Sigmoid colon (tissue), 7 donors: ENCODE measurements around the gene GRM4. TPM values are rescaled to one million over a fixed set of nuclear protein-coding genes. Genes with fewer than 3 reads are reported as not detected.

Source experiments
- DNase-seq: peaks from one replicate; pipeline ENCODE4 v3.0.0-alpha.2; 2019
- H3K27ac ChIP-seq, 4 donors: fragments of 200-600 bp; sonication (generic); one replicate each; pipeline ENCODE4 v1.5.1; 2016 to 2019; ENCODE audit warnings: mild to moderate bottlenecking in 1 of 4
- H3K27me3 ChIP-seq, 3 donors: fragments of 200-600 bp; sonication (generic); one replicate each; pipeline ENCODE4 v1.5.1; 2019; ENCODE audit warnings: mild to moderate bottlenecking in 1 of 3
- H3K36me3 ChIP-seq, 4 donors: fragments of 200-600 bp; sonication (generic); one replicate each; pipeline ENCODE4 v1.5.1; 2016 to 2019
- H3K4me1 ChIP-seq, 4 donors: fragments of 200-600 bp; sonication (generic); one replicate each; pipeline ENCODE4 v1.5.1; 2017 to 2019
- H3K4me3 ChIP-seq, 4 donors: fragments of 200-600 bp; sonication (generic); one replicate each; pipeline ENCODE4 v1.5.1; 2017 to 2019; ENCODE audit warnings: mild to moderate bottlenecking in 2 of 4, moderate library complexity in 1 of 4
- H3K9me3 ChIP-seq, 4 donors: fragments of 200-600 bp in 3 of 4; sonication (generic) in 3 of 4; one replicate each; pipeline versions ENCODE4 v1.5.1 to v1.6.1; 2013 to 2019
- EP300 ChIP-seq, 4 donors: sonication (generic); formaldehyde crosslinking; IDR thresholded peaks; one replicate each; pipeline ENCODE4 v1.6.1; 2017; ENCODE audit warnings: antibody characterized with exemption in 4 of 4
- POLR2A ChIP-seq, 2 donors: fragments of 450-650 bp; IDR thresholded peaks; one replicate each; pipeline ENCODE4 v1.6.1; 2016; ENCODE audit warnings: antibody characterized with exemption in 2 of 2, mild to moderate bottlenecking in 2 of 2, moderate library complexity in 2 of 2
- POLR2AphosphoS5 ChIP-seq, 4 donors: sonication (generic); formaldehyde crosslinking; IDR thresholded peaks; one replicate each; pipeline ENCODE4 v1.6.1; 2017; ENCODE audit warnings: antibody characterized with exemption in 4 of 4
- WGBS, 2 donors: extraction: QIAGEN DNeasy Blood & Tissue Kit; methylation state at CpG; one replicate each; pipeline ENCODE4 v1.1.7; 2013; 5-methylcytosine and 5-hydroxymethylcytosine counted together
- intact Hi-C: fragments of 100-400 bp; cut with DNase I; formaldehyde crosslinking; loops from one replicate; pipeline ENCODE4 v1.15.1; 2023
- polyA plus RNA-seq, 3 donors: library from polyadenylated mRNA; stranded (reverse); fragments of 200-250 nt; gene quantifications; one replicate each; pipeline ENCODE4 v1.2.3, GENCODE V29; 2013
- total RNA-seq, 4 donors: library from RNA; depleted of rRNA; stranded (reverse); fragments of >200 nt; gene quantifications; one replicate each; pipeline ENCODE4 v1.1.0, GENCODE V29; 2016
- TF ChIP-seq, protein P1 (sequence below), 4 experiments: fragments of 450-650 bp in 3 of 4; fragments of 200-600 bp in 1 of 4; IDR thresholded peaks; one replicate each; pipeline ENCODE4 v1.5.1; 2016 to 2019; ENCODE audit warnings: antibody characterized with exemption in 4 of 4, mild to moderate bottlenecking in 3 of 4, moderate library complexity in 2 of 4
- donor health status: healthy with polysubstance abuse.
- donor health status: Bipolar disorder and iron deficiency.
- donor health status: healthy.

The GRM4 gene
- total and polyA plus RNA-seq, 7 donors: 0.07 to 0.14 TPM; not detected in 5

DNA sequence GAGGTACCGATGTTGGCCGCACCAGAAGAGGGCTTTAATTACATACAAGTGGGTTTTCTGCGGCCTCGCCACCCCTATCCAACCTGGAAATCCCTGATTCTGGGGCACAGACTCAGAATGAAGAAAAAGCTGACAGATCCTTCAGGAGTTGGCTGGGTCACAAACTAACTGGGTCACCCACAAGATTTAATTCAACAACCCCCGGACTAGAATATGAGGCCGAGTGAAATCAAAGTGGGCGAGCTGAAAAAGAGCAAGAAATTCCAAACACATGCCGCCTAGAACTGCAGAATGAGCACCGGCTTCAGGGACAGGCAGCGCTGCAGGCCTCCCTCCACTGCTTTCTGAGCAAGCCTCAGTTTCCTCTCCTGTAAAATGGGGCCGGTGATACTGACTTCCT is 30.0 kb downstream of the GRM4 start:
- Histone ChIP-seq H3K27me3 (peaks cover 0 to 20% (median 0%) of the 10 kb centered on the region in 3 donors), H3K36me3 (no peaks in the 10 kb centered on the region), H3K9me3 (no peaks in the 10 kb centered on the region), H3K4me3 (no peak overlapping the region), H3K27ac (no peak overlapping the region), H3K4me1 (no peaks in the 10 kb centered on the region)
- DNase-seq: no peak
- intact Hi-C loops: no loop called here
- no peak for TF ChIP-seq POLR2A (IDR thresholded peaks at IDR 0.05)
- TF ChIP-seq EP300 (IDR thresholded peaks at IDR 0.05): no peak
- no peak for TF ChIP-seq POLR2AphosphoS5 (IDR thresholded peaks at IDR 0.05)
- TF ChIP-seq, protein P1, sequence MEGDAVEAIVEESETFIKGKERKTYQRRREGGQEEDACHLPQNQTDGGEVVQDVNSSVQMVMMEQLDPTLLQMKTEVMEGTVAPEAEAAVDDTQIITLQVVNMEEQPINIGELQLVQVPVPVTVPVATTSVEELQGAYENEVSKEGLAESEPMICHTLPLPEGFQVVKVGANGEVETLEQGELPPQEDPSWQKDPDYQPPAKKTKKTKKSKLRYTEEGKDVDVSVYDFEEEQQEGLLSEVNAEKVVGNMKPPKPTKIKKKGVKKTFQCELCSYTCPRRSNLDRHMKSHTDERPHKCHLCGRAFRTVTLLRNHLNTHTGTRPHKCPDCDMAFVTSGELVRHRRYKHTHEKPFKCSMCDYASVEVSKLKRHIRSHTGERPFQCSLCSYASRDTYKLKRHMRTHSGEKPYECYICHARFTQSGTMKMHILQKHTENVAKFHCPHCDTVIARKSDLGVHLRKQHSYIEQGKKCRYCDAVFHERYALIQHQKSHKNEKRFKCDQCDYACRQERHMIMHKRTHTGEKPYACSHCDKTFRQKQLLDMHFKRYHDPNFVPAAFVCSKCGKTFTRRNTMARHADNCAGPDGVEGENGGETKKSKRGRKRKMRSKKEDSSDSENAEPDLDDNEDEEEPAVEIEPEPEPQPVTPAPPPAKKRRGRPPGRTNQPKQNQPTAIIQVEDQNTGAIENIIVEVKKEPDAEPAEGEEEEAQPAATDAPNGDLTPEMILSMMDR (IDR thresholded peaks at IDR 0.05): no peak
- 90 to 91% methylated on average over 11 of the region's 11 CpGs for WGBS, 2 donors

DNA sequence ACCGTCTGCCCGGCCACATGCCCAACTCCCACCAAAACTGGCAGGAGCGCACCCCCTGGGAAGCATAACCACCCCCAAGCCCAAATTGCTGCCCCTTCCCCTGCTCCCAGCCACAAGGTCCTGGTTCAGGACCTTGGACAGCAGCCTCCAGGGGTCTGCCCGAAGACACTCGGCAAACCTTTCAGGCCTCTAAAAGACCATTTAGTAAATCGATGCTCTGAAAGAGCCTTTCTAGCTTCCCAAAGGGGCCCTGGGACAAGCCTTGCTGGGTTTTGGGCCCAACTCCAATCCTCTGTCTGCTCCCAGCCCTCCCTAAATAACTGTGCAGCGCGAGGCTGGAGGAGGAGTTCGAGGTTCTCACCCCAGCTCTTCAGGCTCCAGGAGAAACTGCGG is 30.5 kb downstream of the GRM4 start:
- no peak overlapping the region for H3K27ac ChIP-seq
- no peaks in the 10 kb centered on the region for H3K9me3 ChIP-seq
- intact Hi-C loops: no loop called here
- H3K27me3 ChIP-seq: peaks cover 0 to 24% (median 0%) of the 10 kb centered on the region in 3 donors
- no peak for DNase-seq
- no peaks in the 10 kb centered on the region for H3K36me3 ChIP-seq
- TF ChIP-seq POLR2AphosphoS5 (IDR thresholded peaks at IDR 0.05): no peak
- WGBS, 2 donors: 46 to 57% methylated on average over 10 of the region's 10 CpGs
- H3K4me3 ChIP-seq: no peak overlapping the region
- no peaks in the 10 kb centered on the region for H3K4me1 ChIP-seq

DNA sequence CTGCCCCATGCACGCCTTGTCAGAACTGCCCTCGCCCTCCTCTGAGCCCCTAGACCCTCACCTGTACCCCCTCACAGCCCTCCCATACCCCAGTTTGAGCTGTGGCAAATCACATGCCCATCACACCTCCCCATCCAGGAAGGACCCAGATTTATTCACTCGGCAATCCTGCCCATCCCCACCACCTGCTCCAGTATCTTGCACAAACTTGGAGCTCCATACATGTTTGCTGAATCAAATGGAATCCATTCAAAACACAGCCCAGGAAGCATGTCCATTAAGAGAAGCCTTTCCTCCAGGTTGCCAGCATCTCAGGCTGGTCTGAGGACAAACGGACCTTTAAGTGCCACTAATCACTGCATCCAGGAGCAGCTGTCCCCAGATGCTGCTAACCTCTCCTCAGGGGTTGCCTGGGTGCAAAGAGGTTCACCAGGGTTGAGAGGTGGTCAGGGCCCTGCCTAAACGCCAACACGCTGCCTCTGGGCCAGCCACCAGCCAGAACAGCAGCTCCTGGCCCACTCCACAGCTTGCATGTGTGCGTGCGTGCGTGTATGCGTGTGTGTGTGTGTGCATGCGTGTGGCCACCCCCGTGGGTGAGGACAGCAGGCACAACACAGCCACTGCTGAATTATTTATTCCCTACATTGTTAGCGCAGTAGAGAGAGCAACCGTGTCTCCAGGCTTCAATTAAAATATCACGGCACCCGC is 31.0 kb downstream of the GRM4 start:
- WGBS, 2 donors: 63 to 77% methylated on average over 16 of the region's 16 CpGs
- intact Hi-C loops: no loop called here

DNA sequence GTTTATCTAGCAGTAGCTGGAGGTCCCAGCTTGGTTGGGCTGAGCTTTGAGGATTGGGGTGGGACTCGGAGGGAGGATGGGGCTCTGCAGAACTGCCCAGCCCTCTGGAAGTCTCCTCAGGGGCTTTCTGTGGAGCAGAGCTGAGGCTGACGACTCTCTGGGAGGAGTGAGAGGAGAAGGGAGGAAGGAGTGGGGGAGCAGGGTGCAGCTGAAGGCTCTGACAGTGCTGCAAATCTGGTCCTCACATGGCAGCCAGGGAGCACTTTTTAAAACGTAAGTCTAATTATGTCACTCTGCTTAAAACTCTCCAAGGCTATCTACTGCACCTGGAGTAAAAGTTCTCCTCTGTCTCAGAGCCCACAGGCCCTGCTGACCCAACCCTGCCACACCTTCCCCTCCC is 32.4 kb downstream of the GRM4 start:
- no peak for DNase-seq
- H3K9me3 ChIP-seq: no peaks in the 10 kb centered on the region
- peaks cover 0 to 26% (median 0%) of the 10 kb centered on the region in 3 donors for H3K27me3 ChIP-seq
- no peaks in the 10 kb centered on the region for H3K36me3 ChIP-seq
- TF ChIP-seq, protein P1 (IDR thresholded peaks at IDR 0.05): no peak
- TF ChIP-seq POLR2A (IDR thresholded peaks at IDR 0.05): no peak
- no peak for TF ChIP-seq EP300 (IDR thresholded peaks at IDR 0.05)
- TF ChIP-seq POLR2AphosphoS5 (IDR thresholded peaks at IDR 0.05): no peak
- intact Hi-C loops: no loop called here
- no peaks in the 10 kb centered on the region for H3K4me1 ChIP-seq
- WGBS, 2 donors: 42 to 46% methylated on average over 3 of the region's 3 CpGs
- H3K27ac ChIP-seq: no peak overlapping the region
- no peak overlapping the region for H3K4me3 ChIP-seq

More for the DNA sequence above, 31.0 kb downstream of the GRM4 start:
- no peak for DNase-seq
- Histone ChIP-seq H3K27ac (no peak overlapping the region), H3K4me3 (no peak overlapping the region), H3K9me3 (no peaks in the 10 kb centered on the region), H3K36me3 (no peaks in the 10 kb centered on the region), H3K27me3 (peaks cover 0 to 26% (median 0%) of the 10 kb centered on the region in 3 donors), H3K4me1 (no peaks in the 10 kb centered on the region)
- TF ChIP-seq POLR2AphosphoS5 (IDR thresholded peaks at IDR 0.05): no peak
- TF ChIP-seq EP300 (IDR thresholded peaks at IDR 0.05): no peak
- TF ChIP-seq, protein P1 (IDR thresholded peaks at IDR 0.05): no peak
- no peak for TF ChIP-seq POLR2A (IDR thresholded peaks at IDR 0.05)

DNA sequence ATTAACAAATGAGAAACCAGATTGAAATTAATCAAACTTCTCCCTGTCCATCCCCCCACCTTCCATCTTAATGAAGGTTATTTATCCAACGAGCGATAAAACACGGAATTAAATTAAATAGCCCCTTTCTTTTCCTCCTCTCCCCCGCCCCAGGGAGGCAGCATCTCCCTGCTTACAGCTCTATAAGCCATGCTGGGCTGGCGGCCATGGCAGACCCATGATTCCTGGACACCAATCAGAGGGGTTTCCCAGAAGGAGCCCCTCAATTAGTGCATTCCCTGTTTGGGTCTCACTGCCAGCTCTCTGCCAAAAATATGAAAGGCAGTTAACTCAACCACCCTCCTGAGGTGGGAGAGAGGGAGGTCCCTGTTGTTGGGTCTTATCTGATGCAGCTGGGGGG is 33.8 kb downstream of the GRM4 start:
- Histone ChIP-seq H3K27ac (no peak overlapping the region), H3K9me3 (no peaks in the 10 kb centered on the region), H3K4me3 (no peak overlapping the region), H3K4me1 (no peaks in the 10 kb centered on the region), H3K27me3 (peaks cover 0 to 26% (median 0%) of the 10 kb centered on the region in 3 donors), H3K36me3 (no peaks in the 10 kb centered on the region)
- intact Hi-C loops: no loop called here
- TF ChIP-seq, protein P1 (IDR thresholded peaks at IDR 0.05): no peak
- TF ChIP-seq POLR2AphosphoS5 (IDR thresholded peaks at IDR 0.05): no peak
- no peak for TF ChIP-seq EP300 (IDR thresholded peaks at IDR 0.05)
- TF ChIP-seq POLR2A (IDR thresholded peaks at IDR 0.05): no peak
- no peak for DNase-seq
- 54 to 66% methylated on average over 5 of the region's 5 CpGs for WGBS, 2 donors
